Embryonic facial prominence (tissue), 1 donor: Measurements from ENCODE around the gene RP2.

Experiments
- DNase-seq: peaks from one replicate; pipeline ENCODE4 v3.0.0-alpha.2; 2016; ENCODE audit errors: extremely low spot score

Gene RP2

DNA sequence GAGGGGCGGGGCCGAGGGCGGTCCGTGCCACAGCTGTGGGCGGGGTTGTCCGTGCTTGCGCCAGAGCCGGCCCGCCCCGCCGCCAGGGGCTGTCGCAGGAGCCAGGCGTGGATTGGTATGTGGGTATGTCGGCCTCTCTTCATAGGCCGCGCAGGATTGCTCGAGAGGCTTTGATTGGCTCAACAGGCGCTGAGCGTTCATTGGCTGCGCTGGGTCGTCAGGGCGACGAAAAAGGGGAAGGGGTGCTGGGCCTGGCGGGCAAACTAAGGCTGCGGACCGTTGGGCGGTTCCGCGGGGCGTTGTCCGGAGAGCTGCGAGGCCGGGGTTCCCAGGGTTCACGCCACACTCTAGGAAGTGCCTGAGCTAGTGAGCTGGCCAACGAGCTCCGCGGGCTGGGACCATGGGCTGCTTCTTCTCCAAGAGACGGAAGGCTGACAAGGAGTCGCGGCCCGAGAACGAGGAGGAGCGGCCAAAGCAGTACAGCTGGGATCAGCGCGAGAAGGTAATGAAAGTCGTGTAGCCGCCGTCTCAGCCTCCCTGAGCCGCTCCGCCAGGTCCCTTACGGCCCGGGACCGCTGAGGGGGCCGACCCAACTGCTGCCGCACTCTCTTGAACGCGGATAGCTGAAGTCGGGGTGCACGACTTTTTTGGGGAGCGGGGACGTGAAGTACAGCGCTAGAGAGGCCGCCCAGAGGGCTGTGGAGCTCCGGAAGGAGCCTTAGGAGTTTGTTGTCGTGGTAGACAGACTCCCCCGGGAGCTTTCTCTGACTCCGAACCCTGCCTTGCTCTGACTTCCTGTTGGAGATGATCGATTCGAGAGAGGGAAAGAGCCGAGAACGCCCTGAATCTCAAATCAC, at the start of gene RP2:
Gene RP2 (plus strand): TSS at position 343 of the 857 bp plus-strand sequence. CDS start 58 bp downstream, at position 401.
- DNase-seq, result peak; percentile 87

DNA sequence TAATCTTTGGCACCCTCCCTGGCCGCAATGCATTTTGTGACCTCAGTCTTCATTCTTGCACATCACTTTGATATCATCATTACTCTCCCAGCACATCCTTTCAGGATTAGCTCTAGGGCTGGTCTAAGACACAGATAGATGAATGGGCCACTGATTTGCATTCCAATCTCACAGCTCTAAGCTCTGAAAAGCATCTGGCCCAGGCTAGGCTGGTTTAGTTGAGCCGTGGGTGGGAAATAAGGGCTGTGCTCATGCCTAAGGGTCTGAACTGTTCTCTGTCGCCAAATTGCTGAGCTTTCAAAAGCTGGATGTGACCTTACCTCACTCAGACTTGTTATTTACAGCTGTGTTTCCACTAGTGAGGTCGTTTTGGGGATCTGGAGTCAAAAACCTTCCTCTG, 47.9 kb upstream of the RP2 start:
- no peak for DNase-seq

DNA sequence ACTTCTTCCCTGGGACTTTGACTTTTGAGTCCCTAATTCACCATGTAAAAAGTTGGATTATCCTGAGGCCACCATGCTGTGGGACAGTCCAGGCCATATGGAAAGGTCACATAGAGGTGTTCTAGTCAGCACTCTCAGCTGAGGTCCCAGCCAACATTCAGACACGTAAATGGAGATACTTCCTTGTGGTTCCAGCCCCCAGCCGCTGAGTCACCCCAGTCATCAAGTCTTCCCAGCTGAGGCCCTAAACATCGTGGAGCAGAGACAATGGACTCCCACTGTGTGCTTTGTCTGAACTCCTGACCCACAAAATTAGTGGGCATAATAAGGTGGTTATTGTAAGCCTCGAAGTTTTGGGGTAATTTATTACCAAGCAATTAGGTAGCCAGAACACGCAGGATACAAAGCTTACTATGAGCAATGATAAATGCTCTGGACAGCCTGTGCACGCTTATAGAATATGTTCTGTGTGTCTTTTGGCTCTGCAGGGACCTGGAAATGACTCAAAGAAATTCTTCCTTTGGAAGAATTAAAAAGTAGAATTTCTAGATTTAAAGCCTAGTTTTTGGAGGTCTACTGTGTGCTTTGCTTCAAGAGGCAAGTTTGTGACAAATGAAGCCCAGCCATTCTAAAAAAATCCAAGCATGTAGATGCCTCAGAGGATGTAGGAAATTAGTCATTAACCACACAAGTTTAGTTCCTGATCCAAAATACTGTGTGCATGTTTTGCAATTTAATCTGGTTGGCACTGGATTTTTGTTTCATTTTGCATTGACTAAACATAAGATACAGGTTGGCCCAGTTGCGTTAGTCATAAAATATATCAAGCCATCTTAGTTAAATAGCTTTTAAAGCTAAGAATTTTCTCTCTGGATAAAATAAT, 44.7 kb upstream of the RP2 start:
- no peak for DNase-seq

DNA sequence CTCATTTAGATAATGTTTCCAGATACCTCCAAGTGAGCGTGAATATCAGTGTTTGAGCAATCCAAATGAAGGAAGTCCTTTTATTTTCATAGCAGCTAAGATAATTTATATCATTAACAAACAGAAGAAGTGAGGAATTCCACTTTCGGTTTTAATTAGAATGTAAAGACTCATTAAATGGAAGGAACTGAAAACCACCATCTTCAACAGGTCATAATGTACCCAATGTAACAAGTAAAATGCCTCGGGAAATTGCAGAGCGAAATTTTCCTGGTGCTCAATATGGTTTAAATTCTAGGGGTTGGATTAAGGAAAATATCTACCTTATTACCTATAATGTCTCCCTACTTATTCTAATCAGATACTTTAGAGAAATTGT, 44.0 kb upstream of the RP2 start:
- no peak for DNase-seq

DNA sequence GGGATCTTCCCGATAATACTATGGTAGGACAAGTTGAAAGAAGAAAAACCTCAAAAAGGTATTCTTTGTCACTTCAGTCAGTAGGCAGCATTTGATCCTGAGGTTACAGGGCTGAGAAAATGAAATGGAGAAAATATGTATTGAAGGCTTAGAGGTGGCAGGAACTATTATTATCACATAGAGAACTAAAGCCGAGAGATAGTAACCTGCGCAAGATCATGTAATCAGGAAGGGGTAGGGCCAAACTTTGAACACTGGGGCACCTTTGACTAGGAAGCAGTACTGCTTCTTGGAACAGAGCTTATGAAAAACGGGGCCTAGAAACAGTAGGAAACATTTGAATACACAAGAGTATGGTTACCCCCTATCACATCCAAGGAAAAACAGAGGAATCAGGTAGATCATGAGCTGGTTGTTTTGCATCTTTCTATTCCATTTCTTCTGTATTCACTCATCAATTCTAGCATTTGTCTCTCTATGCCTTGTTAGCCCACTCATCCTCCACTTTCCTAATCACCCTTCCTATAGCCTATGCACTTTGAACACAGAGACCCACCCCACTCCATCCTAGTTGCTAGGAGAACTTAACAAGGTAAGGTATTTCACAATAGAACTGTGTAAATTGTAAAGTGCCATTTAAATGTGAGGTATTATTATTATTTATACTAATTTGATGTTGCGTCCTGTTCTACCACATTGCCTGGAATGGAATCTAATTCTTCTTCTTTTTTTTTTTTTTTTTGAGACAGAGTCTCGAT, 43.3 kb upstream of the RP2 start:
- no peak for DNase-seq

DNA sequence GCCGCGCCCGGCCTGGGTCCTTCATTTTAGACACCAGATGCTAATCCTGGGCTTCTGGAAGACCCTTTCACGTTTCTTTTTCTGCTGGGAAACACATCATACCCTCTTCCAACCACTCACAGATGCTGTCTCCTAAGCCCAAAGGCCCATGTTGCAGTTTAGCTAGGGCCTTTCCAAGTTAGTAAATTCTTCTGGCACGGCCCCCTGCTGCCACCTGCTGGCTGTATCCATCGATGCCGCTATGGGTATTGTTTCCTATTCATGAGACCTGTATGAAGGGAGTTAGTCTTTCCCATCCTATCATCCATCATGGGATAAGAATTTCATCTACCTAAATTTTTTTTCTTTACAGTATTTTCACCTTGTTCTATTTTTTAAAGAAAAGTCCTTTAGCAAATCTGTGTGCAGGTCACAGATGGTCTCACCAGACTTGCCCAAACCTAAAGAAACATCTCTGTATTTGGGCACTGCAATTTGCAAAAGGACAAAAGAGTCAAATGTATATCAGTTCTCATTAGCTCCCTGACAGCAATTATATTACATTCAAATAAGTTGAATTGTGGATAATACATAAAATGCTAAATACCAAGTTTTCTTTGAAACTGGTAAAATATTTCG, 40.2 kb upstream of the RP2 start:
- DNase-seq, result peak; percentile 7

DNA sequence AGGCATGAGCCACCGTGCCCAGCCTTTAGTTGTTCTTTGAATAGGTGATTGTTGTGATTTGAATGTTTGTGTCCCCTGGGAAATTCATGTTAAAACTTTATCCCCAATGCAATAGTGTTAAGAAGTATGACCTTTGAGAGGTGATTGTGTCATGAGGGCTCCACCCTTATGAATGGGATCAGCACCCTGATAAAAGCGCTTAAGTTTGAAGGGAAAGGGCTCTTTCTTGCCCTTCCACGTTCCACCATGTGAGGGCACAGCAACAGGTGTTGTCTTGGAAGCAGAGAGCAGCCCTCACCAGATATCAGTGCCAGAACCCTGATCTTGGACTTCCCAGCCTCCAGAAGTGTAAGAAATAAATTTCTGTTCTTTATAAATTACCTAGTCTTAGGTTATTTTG, 33.7 kb upstream of the RP2 start:
- no peak for DNase-seq

DNA sequence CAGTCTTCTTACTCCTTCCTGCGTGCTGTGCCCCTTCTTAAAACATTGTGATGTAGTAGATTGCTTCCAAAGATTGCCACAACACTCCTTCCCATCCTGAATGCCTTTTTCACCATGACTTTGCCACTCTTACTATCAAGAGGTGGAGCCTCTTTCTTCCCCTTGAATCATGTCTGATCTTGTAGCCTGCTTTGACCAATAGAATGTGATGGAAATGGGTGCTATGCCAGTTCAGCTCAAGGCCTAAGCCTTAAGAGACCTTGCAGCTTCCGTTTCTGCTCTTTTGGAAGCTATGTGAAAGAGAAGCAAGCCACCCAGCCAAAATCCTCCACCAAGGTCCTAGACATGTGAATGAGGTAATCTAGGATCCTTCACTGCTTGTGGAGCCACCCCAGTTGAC, 31.6 kb upstream of the RP2 start:
- no peak for DNase-seq

DNA sequence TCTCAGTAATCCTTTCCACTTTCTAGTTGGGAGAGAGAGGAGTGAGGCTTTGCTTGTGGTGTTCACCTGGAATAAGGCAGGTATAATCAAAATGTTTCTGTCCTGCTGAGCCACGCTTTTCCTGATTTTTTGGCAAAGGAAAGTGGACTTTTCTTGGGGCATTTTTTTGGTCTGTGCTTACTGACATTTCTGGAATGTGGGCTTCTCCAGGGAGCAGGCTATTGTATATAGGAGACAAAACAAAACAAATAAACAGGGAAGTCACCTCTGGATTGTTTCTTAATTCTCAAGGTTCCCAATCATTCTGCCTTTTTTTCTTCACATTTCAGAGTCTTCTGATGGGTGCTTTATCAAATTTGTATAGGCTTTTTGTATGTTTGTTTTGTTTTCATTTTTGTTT, 25.7 kb upstream of the RP2 start:
- DNase-seq, result no peak

DNA sequence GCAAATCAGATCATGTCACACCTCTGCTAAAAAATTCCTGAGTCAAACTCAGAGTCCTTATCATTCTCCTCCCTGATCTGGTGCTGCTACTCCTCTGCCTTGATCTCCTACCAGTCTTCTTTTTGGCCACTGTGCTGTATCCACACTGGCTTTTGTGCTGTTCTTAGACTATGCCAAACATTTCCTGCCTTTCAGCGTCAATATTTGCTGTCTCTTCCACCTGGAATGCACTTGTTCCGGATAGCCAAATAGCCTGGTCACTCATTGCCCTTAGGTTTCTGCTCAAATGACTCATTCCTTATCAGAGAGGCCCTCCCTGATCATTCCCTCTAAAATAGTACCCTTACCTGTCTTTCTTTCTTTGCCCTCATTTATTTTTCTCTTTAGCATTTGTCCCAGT, 24.4 kb upstream of the RP2 start:
- DNase-seq, result no peak

DNA sequence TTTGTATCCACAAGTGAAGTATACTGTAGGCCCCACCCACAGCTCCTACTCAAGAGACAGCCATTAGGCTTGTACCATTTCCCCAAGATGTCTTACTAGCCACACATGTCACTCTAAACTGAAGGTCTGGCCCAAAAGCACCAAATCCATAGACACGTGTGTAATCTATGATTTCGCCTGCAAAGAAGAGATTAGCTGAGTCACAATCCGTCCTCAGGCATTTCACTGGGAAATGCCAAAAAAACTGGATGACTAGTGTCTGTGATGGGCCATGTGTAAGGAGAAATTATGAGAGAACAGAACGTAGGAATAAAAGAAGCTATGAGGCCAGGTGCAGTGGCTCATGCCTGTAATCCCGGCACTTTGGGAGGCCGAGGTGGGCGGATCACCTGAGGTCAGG, 21.9 kb upstream of the RP2 start:
- no peak for DNase-seq

DNA sequence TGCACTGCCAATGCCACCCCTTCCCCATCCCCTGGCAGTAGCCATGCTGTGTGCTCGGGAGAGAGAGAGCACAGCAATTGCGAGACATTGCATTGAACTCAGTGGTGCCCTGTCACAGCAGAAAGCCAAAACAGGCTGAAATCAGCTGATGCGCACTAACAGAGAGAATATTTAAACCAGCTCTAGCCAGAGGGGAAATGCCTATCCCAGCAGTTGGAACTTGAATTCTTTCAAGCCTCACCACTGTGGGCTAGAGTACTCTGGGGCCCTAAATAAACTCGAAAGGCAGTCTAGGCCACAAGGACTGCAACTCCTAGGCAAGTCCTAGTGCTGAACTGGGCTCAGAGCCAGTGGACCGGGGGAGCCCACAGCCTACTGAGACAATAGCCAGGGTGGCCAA, 17.7 kb upstream of the RP2 start:
- DNase-seq, result no peak

DNA sequence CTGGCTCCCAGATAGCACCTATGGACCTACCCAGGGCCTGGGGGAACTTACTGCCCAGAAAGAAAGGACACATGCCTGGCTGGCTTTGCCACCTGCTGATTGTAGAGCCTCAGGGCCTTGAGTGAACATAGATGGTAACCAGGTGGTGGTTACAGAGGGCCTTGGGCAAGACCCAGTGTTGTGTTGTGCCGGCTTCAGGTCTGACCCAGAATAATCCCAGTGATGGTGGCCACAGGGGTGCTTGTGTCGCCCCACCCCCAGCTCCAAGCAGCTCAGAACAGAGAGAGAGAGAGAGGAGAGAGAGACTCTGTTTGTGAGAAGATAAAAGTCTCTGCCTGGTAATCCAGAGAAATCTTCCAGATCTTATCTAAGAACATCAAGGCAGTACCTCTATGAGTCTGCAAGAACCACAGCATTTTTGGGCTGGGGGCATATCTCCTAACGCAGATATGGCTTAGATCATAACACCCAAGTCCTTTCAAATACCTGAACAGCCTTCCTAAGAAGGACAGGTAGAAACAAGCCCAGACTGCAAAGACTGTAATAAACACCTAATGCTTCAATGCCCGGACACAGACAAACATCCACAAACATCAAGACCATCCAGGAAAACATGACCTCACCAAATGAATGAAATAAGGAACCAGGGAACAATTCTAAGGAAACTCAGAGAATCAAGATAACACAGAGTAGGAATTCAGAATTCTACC, 16.3 kb upstream of the RP2 start:
- no peak for DNase-seq

DNA sequence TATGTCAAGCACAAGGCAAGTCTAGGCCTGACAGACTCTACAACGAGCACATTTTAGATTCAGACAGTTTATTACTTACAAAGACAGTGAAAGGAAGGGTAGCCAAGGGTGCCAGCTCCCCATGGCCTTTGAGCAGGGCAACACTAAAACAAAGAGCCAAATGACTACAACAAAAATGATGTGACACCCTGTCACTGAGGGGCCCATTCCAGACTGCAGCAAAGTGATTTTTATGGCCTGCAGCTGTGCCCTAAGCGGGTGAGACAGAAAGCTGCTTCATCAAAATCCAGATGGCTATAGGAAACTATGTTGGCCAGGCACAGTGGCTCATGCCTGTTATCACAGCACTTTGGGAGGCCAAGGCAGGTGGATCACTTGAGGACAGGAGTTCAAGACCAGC, 13.4 kb upstream of the RP2 start:
- DNase-seq, result no peak

DNA sequence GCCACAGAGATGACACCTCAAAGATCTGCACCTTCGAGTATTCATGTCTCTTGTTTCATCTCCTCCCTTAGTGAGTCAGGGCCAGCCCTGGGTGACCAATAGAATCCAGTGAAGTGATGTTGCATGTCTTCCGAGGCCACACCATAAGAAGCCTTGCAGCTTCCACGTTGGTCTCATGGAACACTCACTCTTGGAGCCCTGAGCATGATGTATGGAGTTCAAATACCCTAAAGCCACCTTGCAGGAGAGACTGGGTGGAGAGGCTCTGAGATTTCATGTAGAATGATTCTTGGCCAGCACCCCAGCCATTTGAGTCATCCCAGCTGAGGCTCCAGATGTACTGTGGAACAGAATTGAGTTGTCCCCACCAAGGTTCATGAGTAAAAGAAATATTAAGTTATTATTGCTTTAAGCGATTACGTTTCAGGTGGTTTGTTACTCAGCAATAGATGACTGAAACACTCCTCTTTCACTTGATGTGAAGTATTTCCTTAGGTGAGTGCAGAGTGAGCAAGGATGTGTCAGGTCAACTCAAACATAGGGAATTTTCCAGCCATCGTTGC, 5.0 kb upstream of the RP2 start:
- no peak for DNase-seq

DNA sequence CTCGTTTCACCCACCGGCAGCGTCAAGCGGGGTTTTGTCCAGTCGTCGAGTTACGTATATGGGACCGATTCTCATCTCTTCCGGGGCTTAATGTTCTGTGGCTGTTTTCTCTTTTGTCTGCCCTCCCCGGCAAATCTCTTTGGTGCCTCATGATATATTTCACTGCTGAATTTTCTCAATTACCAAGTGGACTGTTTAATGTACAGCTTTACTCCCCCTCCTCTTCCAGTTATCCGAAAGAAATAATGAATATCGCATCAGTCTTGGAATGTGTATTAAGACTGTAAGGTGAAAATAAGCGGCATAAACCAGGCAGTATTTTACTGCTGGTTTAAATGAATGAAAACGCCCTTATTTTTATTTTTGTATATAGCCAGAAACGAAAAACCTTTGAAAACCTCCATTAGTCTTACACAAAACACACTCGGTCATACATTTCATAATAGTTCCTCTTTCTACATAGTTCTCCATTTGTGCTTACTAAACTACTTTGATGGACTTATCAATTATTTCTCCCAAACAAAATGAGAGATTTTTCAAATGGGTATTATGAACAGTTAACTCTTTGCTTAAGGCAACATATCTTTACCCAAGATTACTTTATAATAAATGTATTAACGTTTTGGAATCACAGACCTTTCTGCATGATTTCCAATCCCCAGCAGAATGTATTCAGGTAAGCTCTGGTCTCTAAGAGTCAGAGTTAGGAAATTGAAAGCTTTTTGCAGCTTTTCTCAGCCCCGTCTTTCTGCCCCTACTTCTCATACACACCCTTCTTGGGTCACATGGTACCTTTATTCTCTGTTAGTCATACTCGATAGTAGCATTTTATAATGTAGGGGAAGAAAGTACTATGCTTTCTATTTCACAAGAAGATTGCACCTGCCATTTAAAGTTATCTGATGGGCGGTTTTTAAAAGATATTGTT, 979 bp downstream of the RP2 start:
- no peak for DNase-seq

DNA sequence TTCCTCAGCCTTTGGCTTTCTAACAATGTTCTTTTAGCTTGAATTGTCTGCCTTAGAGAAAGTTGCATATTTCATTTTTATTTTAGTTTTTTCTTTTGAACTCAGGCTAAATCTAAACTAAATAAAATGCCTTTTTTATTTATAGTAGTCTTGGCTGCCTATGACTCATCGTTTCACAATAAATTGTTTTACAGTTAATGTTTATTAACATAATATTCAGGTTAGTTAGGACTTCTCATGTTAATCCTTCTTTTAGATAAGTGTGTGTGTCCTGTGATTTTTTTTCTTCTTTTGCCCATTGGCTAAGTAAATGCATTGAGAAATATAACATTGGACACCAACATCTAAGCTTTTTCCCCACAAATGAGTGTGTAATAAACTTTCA, 1.6 kb downstream of the RP2 start:
- no peak for DNase-seq

DNA sequence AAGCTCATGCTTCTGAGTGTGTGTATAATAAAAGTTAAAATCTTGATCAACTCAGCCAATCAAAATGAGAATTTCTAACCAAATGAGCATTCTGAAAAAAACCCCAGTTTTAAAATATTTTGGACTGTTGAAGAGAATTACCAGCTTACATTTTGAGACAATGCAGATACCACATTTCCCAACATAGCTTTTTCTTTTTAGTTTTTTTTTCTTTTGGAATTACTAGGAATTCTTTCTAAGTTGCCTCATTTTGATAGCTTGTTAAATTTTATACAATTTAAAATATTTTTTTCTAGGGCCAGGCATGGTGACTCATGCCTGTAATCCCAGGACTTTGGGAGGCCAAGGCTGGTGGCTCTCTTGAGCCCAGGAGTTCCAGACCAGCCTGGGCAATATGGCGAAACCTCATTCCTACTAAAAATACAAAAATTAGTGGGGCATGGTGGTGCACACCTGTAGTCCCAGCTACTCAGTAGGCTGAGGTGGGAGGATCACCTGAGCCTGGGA, 2.2 kb downstream of the RP2 start:
- no peak for DNase-seq

DNA sequence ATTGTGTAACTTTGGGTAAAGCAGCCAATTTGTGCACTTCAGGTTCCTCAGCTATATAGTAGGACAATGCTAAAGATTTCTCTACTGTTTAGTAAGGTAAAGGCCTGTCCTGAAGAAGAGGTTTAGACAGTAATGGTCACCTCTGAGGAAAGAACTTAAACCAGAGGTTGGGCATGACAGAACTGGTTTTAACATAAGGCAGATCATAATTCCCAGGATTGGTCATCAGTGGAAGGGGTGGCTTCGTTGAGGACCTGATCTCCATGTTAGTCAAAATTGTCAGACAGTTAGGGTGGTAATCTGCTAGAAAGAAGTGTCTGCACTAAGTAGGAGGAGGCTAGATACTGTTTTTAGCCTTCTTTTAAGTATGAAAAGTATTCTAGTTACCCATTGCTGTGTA, 4.1 kb downstream of the RP2 start:
- DNase-seq, result no peak

DNA sequence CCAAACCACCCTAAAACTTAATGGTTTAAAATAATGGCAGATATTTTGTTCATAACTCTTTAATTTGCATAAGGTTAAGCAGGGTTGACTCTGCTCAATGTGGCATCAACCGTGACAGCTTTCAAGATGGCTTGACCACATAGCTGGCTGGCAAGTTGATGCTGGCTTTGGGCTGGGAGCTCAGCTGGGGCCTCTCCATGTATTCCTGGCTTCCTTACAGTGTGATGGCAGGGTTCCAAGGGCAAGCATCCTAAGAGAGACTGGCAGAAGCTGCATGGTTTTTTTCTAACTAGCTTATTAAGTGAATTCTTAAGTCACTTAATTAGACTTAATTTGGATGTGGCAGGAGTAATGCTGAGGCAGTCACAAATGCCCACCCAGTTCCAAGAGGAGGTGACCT, 4.5 kb downstream of the RP2 start:
- no peak for DNase-seq
